H1 (cell line): ENCODE results near the gene KCTD2. TPM values are rescaled to one million over a fixed set of nuclear protein-coding genes. Genes with fewer than 3 reads are reported as not detected.

Experiments used
- CTCF ChIA-PET: fragments of 300-600 bp; sonication (Branson Sonifier 250); formaldehyde crosslinking; loops from one replicate; lab custom pipeline; 2021; ENCODE audit not compliant: partially characterized antibody; lab: Charles Lee
- POLR2A ChIA-PET: fragments of 300-600 bp; sonication (Branson Sonifier 250); formaldehyde crosslinking; loops from one replicate; lab custom pipeline; 2021; ENCODE audit warnings: inconsistent platforms; ENCODE audit not compliant: partially characterized antibody; lab: Charles Lee
- DNase-seq, 2 experiments: peaks; one replicate each; pipeline versions ENCODE4 v3.0.0 to v3.0.0-alpha.2; 2010 to 2022; ENCODE audit warnings: low spot score in 2 of 2, low read depth in 1 of 2, mixed read lengths in 1 of 2
- FAIRE-seq: peaks from 2 replicates; lab custom pipeline; 2011; peaks lifted over from hg19 to GRCh38; lab: Jason Lieb, UNC
- H2AFZ ChIP-seq: 2 replicates; pipeline ENCODE4 v1.8.1; 2012; ENCODE audit warnings: low read length, inconsistent platforms
- H2AK5ac ChIP-seq: 2 replicates; pipeline ENCODE4 v1.6.1; 2013; ENCODE audit warnings: low read depth, low read length
- H2BK120ac ChIP-seq: replicated peaks from 2 replicates; pipeline ENCODE3; 2013; ENCODE audit warnings: low read depth, low read length, inconsistent platforms
- H2BK12ac ChIP-seq: 2 replicates; pipeline ENCODE4 v1.6.1; 2013; ENCODE audit warnings: low read depth, low read length
- H2BK15ac ChIP-seq: 2 replicates; pipeline ENCODE4 v1.6.1; 2013; ENCODE audit warnings: low read length
- H2BK20ac ChIP-seq: 2 replicates; pipeline ENCODE4 v1.6.1; 2013; ENCODE audit warnings: low read length
- H2BK5ac ChIP-seq: 2 replicates; pipeline ENCODE4 v1.6.1; 2013; ENCODE audit warnings: low read depth, low read length
- H3K14ac ChIP-seq: 2 replicates; pipeline ENCODE4 v1.6.1; 2013; ENCODE audit warnings: inconsistent platforms; ENCODE audit not compliant: insufficient read length
- H3K18ac ChIP-seq: 2 replicates; pipeline ENCODE4 v1.6.1; 2013; ENCODE audit warnings: low read length; ENCODE audit errors: extremely low read depth
- H3K23ac ChIP-seq: 2 replicates; pipeline ENCODE4 v1.6.1; 2013; ENCODE audit warnings: inconsistent platforms; ENCODE audit not compliant: insufficient read length
- H3K23me2 ChIP-seq: 2 replicates; pipeline ENCODE4 v1.6.1; 2013; ENCODE audit warnings: low read depth, low read length
- H3K27ac ChIP-seq: 2 replicates; pipeline ENCODE4 v1.6.1; 2011; ENCODE audit warnings: low read depth, low read length, inconsistent platforms
- H3K27me3 ChIP-seq, 4 experiments: replicated peaks in 1 of 4; 1 replicate in 1 of 4; 2 replicates in 3 of 4; pipeline versions ENCODE4 v1.6.1 to v1.8.1; 2011 to 2013; ENCODE audit warnings: low read length in 3 of 4, mild to moderate bottlenecking in 3 of 4, inconsistent platforms in 2 of 4, mixed read lengths in 2 of 4, moderate library complexity in 1 of 4; ENCODE audit not compliant: control insufficient read depth in 3 of 4, insufficient read depth in 3 of 4; ENCODE audit errors: extremely low read depth in 1 of 4
- H3K36me3 ChIP-seq, 4 experiments: 2 replicates each; pipeline versions ENCODE4 v1.6.1 to v1.8.1; 2011 to 2013; ENCODE audit warnings: mild to moderate bottlenecking in 4 of 4, low read length in 3 of 4, moderate library complexity in 2 of 4, control low read depth in 1 of 4, inconsistent platforms in 1 of 4; ENCODE audit not compliant: insufficient read depth in 4 of 4, control insufficient read depth in 2 of 4
- H3K4ac ChIP-seq: replicated peaks from 2 replicates; pipeline ENCODE3; 2013; ENCODE audit warnings: low read length, low read depth, mixed read lengths, inconsistent platforms; ENCODE audit not compliant: insufficient read length
- H3K4me1 ChIP-seq, 4 experiments: replicated peaks in 1 of 4; 1 replicate in 1 of 4; 2 replicates in 3 of 4; pipeline versions ENCODE4 v1.6.1 to v1.8.1; 2011 to 2013; ENCODE audit warnings: low read length in 3 of 4, inconsistent platforms in 2 of 4, mixed read lengths in 1 of 4; ENCODE audit not compliant: insufficient read depth in 4 of 4, control insufficient read depth in 3 of 4
- H3K4me2 ChIP-seq, 2 experiments: 2 replicates each; pipeline versions ENCODE4 v1.6.1 to v1.8.1; 2011 to 2013; ENCODE audit warnings: low read depth in 2 of 2, low read length in 2 of 2, control low read depth in 1 of 2, inconsistent platforms in 1 of 2, mild to moderate bottlenecking in 1 of 2; ENCODE audit not compliant: insufficient read depth in 1 of 2
- H3K4me3 ChIP-seq, 4 experiments: fragments of 200-600, 300-600 bp in 1 of 4; sonication (generic), shearing (Covaris generic), sonication (Bioruptor Twin) in 1 of 4; 2 replicates each; pipeline versions ENCODE4 v1.5.1 to v1.8.1; 2011 to 2016; ENCODE audit warnings: low read length in 4 of 4, low read depth in 3 of 4, control low read depth in 2 of 4, inconsistent platforms in 2 of 4, mild to moderate bottlenecking in 2 of 4, mixed read lengths in 1 of 4, moderate library complexity in 1 of 4; ENCODE audit not compliant: insufficient read depth in 2 of 4; ENCODE audit errors: extremely low read depth in 1 of 4
- H3K56ac ChIP-seq: replicated peaks from 2 replicates; pipeline ENCODE3; 2013; ENCODE audit warnings: low read depth, mild to moderate bottlenecking, mixed read lengths, low read length, inconsistent platforms; ENCODE audit not compliant: insufficient read length
- H3K79me1 ChIP-seq: 2 replicates; pipeline ENCODE4 v1.6.1; 2013; ENCODE audit warnings: low read depth, low read length, control low read depth
- H3K79me2 ChIP-seq, 2 experiments: 2 replicates each; pipeline versions ENCODE4 v1.6.1 to v1.8.1; 2012 to 2013; ENCODE audit warnings: low read length in 2 of 2, mild to moderate bottlenecking in 2 of 2, inconsistent platforms in 1 of 2; ENCODE audit not compliant: insufficient read depth in 2 of 2, control insufficient read depth in 1 of 2
- H3K9ac ChIP-seq, 4 experiments: replicated peaks in 1 of 4; 1 replicate in 1 of 4; 2 replicates in 3 of 4; pipeline versions ENCODE4 v1.6.1 to v1.8.1; 2011 to 2013; ENCODE audit warnings: low read depth in 3 of 4, low read length in 3 of 4, control low read depth in 2 of 4, mild to moderate bottlenecking in 2 of 4, moderate library complexity in 2 of 4, inconsistent platforms in 1 of 4; ENCODE audit errors: extremely low read depth in 1 of 4
- H3K9me3 ChIP-seq, 2 experiments: 2 replicates each; pipeline versions ENCODE4 v1.6.1 to v1.8.1; 2012 to 2013; ENCODE audit warnings: mild to moderate bottlenecking in 2 of 2, moderate library complexity in 2 of 2, control low read depth in 1 of 2, inconsistent platforms in 1 of 2, low read depth in 1 of 2, low read length in 1 of 2, mixed read lengths in 1 of 2; ENCODE audit not compliant: insufficient read depth in 2 of 2
- H4K20me1 ChIP-seq, 2 experiments: replicated peaks in 1 of 2; 2 replicates each; pipeline versions ENCODE3 to v1.8.1; 2011 to 2013; ENCODE audit warnings: inconsistent platforms in 2 of 2, low read length in 2 of 2, mild to moderate bottlenecking in 1 of 2; ENCODE audit not compliant: insufficient read depth in 2 of 2, control insufficient read depth in 1 of 2
- H4K5ac ChIP-seq: 2 replicates; pipeline ENCODE4 v1.6.1; 2013; ENCODE audit warnings: low read length, low read depth, mixed read lengths, inconsistent platforms; ENCODE audit not compliant: insufficient read length
- H4K8ac ChIP-seq: 2 replicates; pipeline ENCODE4 v1.8.0; 2013; ENCODE audit warnings: mild to moderate bottlenecking, moderate library complexity, low read length, inconsistent platforms; ENCODE audit not compliant: insufficient read depth; ENCODE audit errors: extremely low read depth
- H4K91ac ChIP-seq: replicated peaks from 2 replicates; pipeline ENCODE3; 2013; ENCODE audit warnings: low read length, mixed read lengths, inconsistent platforms; ENCODE audit not compliant: insufficient read length
- BACH1 ChIP-seq: IDR thresholded peaks from 2 replicates; pipeline ENCODE4 v1.6.1; 2012; ENCODE audit warnings: low read length, improper control_type of control experiment
- BRCA1 ChIP-seq: IDR thresholded peaks from 2 replicates; pipeline ENCODE4 v1.6.1; 2012; ENCODE audit warnings: low read depth, low read length, improper control_type of control experiment
- CBX5 ChIP-seq: fragments of 300-800, 300-1000 bp; sonication (generic); IDR thresholded peaks from 2 replicates; pipeline ENCODE4 v1.7.1; 2016; ENCODE audit warnings: antibody characterized with exemption, low read length, low read depth
- CBX8 ChIP-seq: fragments of 300-800, 300-1000 bp; sonication (generic); IDR thresholded peaks from 2 replicates; pipeline ENCODE4 v1.7.1; 2016; ENCODE audit warnings: low read depth, low read length, borderline replicate concordance
- CEBPB ChIP-seq: IDR thresholded peaks from 2 replicates; pipeline ENCODE4 v1.6.1; 2012; ENCODE audit warnings: low read depth, low read length
- CHD2 ChIP-seq: IDR thresholded peaks from 2 replicates; pipeline ENCODE4 v1.6.1; 2012; ENCODE audit warnings: low read length, improper control_type of control experiment
- EZH2 ChIP-seq: fragments of 200-600 bp; sonication (generic); IDR thresholded peaks from 2 replicates; pipeline ENCODE4 v1.7.1; 2012; ENCODE audit warnings: low read depth, mild to moderate bottlenecking, moderate library complexity, low read length, inconsistent platforms; ENCODE audit not compliant: severe bottlenecking
- FOSL1 ChIP-seq: IDR thresholded peaks from 2 replicates; pipeline ENCODE4 v1.6.1; 2011; ENCODE audit warnings: mild to moderate bottlenecking, low read depth, low read length, moderate library complexity; ENCODE audit not compliant: insufficient read depth
- GABPA ChIP-seq: IDR thresholded peaks from 2 replicates; pipeline ENCODE4 v1.6.1; 2011; ENCODE audit warnings: mild to moderate bottlenecking, low read length, moderate library complexity, borderline replicate concordance; ENCODE audit not compliant: insufficient read depth
- JUN ChIP-seq: IDR thresholded peaks from 2 replicates; pipeline ENCODE4 v1.6.1; 2011; ENCODE audit warnings: low read depth, mild to moderate bottlenecking, improper control_type of control experiment, low read length
- PHF8 ChIP-seq: fragments of 200-600 bp; sonication (generic); conservative IDR thresholded peaks from 2 replicates; pipeline ENCODE4 v1.7.1; 2012; ENCODE audit warnings: low read depth, mild to moderate bottlenecking, inconsistent platforms, low read length, moderate library complexity
- RNF2 ChIP-seq: fragments of 200-900, 300-1000 bp; sonication (generic); IDR thresholded peaks from 2 replicates; pipeline ENCODE4 v1.7.1; 2016; ENCODE audit warnings: borderline replicate concordance, low read depth, mild to moderate bottlenecking, antibody characterized with exemption, low read length; ENCODE audit not compliant: poor library complexity, severe bottlenecking; ENCODE audit errors: missing control alignments
- WGBS, 2 experiments: shearing (Covaris generic) in 1 of 2; methylation state at CpG; one replicate each; pipeline versions ENCODE4 v1.1.6 to v1.1.7; 2013 to 2015; ENCODE audit warnings: low lambda C conversion rate in 2 of 2, mixed read lengths in 2 of 2, inconsistent platforms in 1 of 2, low coverage in 1 of 2, missing lambda C conversion rate in 1 of 2; ENCODE audit not compliant: insufficient replicate concordance in 2 of 2, insufficient coverage in 1 of 2, insufficient read length in 1 of 2; ENCODE audit errors: extremely low coverage in 1 of 2, missing lambda C conversion rate in 1 of 2; 5-methylcytosine and 5-hydroxymethylcytosine counted together
- polyA plus RNA-seq, 7 experiments: library from polyadenylated mRNA; depleted of rRNA in 3 of 7; stranded (reverse) in 5 of 7; unstranded in 2 of 7; fragments of >200 nt in 5 of 7; fragments of 200-250 nt in 2 of 7; gene quantifications; 1 replicate in 5 of 7; 2 replicates in 1 of 7; 4 replicates in 1 of 7; pipeline versions ENCODE4 v1.2.1 to v1.2.3, GENCODE V29; 2011 to 2013; ENCODE audit warnings: missing spikeins in 2 of 7, mixed read lengths in 2 of 7
- total RNA-seq: library from RNA; stranded (reverse); fragmentation: NEBNext Ultra II Directional; extraction: Animal tissue kit (Norgen Biotek cat#: 25700); gene quantifications from 2 replicates; pipeline ENCODE4 v1.2.1, GENCODE V29; 2021
- TF ChIP-seq, protein P1 (sequence below): IDR thresholded peaks from 2 replicates; pipeline ENCODE4 v1.6.1; 2011; ENCODE audit warnings: low read depth, mild to moderate bottlenecking, low read length; ENCODE audit not compliant: insufficient read depth

The KCTD2 gene
- total and polyA plus RNA-seq, 2 of the 8 experiments (the other 6 are each of a cell fraction or from before 2014, with no cell fraction given), result 33.7 to 36.8 TPM

DNA sequence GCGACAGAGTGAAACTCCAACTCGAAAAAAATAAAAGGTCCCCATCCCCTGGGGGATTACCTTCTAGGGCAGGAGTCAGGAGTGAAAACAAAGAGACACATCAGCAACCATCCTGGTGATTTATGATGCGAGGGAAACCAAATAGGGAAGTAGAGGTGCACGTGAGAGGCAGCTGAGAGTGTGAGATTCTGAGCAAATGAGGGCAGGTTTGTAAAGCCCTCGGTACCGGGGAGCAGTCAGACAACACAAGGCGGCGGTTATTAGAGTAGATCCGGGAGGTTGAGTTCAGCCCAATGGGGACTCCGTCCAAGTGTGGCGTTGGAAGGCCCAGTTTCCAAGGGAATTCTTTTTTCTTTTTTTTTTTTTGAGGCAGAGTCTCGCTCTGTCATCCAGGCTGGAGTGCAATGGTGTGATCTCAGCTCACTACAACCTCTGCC lies 55.4 kb downstream of the KCTD2 start:
- H3K27ac ChIP-seq, result no peak overlapping the region
- no peak overlapping the region for H3K4me3 ChIP-seq
- no peaks in the 10 kb centered on the region for H3K27me3 ChIP-seq
- H3K9ac ChIP-seq, result no peak overlapping the region
- no peak overlapping the region for H4K91ac ChIP-seq
- ChIA-PET CTCF (interaction anchor here (0.6 to 6.2 kb wide), 6 partner anchors 11 to 624 kb away, joined by 3 to 64 read pairs (median 4); no protein-coding TSS in a partner anchor), POLR2A (interaction anchor here (0.6 to 8.7 kb wide), 5 partner anchors 15 to 297 kb away, joined by 3 to 32 read pairs (median 4); partner anchors contain the start of gene SLC16A5)
- no peaks in the 10 kb centered on the region for H3K23me2 ChIP-seq
- H3K9me3 ChIP-seq, result peaks cover 0 to 3% of the 10 kb centered on the region in 2 experiments; a peak in 2 of 4 replicates
- no peak overlapping the region for H3K4ac ChIP-seq
- H2AFZ ChIP-seq, result no peak overlapping the region
- H3K36me3 ChIP-seq, result peaks cover 0 to 9% (median 4%) of the 10 kb centered on the region in 4 experiments; a peak in 5 of 8 replicates
- no peaks in the 10 kb centered on the region; the same call in 1 of the 2 replicates for H3K79me1 ChIP-seq
- no peak overlapping the region for H3K23ac ChIP-seq
- H4K20me1 ChIP-seq, result no peaks in the 10 kb centered on the region
- no peak overlapping the region for H3K14ac ChIP-seq
- no peak overlapping the region for H2BK5ac ChIP-seq
- H3K4me2 ChIP-seq, result no peak overlapping the region
- DNase-seq (no peak), FAIRE-seq (no peak)
- H3K56ac ChIP-seq, result no peak overlapping the region
- H2BK20ac ChIP-seq, result no peak overlapping the region
- no peak overlapping the region for H3K18ac ChIP-seq
- H2BK15ac ChIP-seq, result no peak overlapping the region
- no peak overlapping the region for H2BK120ac ChIP-seq
- H3K4me1 ChIP-seq, result no peaks in the 10 kb centered on the region; a peak in 1 of 7 replicates
- no peak overlapping the region for H2AK5ac ChIP-seq
- WGBS, 2 experiments, result 90% methylated on average over 11 of the region's 12 CpGs; no CpG with 5 or more reads in 1 of the 2 experiments
- no peaks in the 10 kb centered on the region for H3K79me2 ChIP-seq
- H4K8ac ChIP-seq, result no peak overlapping the region
- H2BK12ac ChIP-seq, result no peak overlapping the region
- no peak overlapping the region for H4K5ac ChIP-seq
- TF ChIP-seq BRCA1 (no peak), JUN (no peak), EZH2 (no peak), CEBPB (no peak), PHF8 (no peak), GABPA (no peak), CBX5 (no peak), FOSL1 (no peak), CHD2 (no peak), RNF2 (no peak), CBX8 (no peak), BACH1 (no peak)
- TF ChIP-seq, protein P1, sequence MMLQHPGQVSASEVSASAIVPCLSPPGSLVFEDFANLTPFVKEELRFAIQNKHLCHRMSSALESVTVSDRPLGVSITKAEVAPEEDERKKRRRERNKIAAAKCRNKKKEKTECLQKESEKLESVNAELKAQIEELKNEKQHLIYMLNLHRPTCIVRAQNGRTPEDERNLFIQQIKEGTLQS, result no peak
